Measurements from ENCODE around the gene SERPINB2. TPM values are rescaled to one million over a fixed set of nuclear protein-coding genes. Genes with fewer than 3 reads are reported as not detected.
A peak's percentile ranks its signal among the peaks of the same experiment; 100 is the strongest.

SERPINB2 gene, protein sequence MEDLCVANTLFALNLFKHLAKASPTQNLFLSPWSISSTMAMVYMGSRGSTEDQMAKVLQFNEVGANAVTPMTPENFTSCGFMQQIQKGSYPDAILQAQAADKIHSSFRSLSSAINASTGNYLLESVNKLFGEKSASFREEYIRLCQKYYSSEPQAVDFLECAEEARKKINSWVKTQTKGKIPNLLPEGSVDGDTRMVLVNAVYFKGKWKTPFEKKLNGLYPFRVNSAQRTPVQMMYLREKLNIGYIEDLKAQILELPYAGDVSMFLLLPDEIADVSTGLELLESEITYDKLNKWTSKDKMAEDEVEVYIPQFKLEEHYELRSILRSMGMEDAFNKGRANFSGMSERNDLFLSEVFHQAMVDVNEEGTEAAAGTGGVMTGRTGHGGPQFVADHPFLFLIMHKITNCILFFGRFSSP
- not detected for polyA plus RNA-seq (2012; ENCODE audit: insufficient read depth, insufficient read length, low read depth)

DNA sequence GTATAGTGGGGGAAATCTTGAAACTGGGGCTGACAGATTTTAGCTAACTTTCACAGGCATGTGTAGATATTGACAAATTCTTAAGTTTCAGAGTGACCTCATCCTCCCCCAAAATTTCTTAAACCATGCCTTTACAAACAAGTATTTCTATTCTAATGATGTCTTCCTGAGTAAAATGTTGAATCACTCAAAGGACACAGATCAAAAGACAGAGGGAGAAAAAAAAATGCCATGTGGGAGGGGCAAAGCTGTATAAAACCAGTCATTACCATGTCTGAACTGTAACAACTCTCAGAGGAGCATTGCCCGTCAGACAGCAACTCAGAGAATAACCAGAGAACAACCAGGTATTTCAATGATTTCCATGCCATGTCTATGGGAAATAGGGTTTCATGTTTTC is at the start of gene SERPINB2:
Gene SERPINB2 (plus strand): TSS at position 282 of the 400 bp plus-strand sequence. CDS start 3,740 bp downstream, outside the sequence.
- TF ChIP-seq, protein P1, sequence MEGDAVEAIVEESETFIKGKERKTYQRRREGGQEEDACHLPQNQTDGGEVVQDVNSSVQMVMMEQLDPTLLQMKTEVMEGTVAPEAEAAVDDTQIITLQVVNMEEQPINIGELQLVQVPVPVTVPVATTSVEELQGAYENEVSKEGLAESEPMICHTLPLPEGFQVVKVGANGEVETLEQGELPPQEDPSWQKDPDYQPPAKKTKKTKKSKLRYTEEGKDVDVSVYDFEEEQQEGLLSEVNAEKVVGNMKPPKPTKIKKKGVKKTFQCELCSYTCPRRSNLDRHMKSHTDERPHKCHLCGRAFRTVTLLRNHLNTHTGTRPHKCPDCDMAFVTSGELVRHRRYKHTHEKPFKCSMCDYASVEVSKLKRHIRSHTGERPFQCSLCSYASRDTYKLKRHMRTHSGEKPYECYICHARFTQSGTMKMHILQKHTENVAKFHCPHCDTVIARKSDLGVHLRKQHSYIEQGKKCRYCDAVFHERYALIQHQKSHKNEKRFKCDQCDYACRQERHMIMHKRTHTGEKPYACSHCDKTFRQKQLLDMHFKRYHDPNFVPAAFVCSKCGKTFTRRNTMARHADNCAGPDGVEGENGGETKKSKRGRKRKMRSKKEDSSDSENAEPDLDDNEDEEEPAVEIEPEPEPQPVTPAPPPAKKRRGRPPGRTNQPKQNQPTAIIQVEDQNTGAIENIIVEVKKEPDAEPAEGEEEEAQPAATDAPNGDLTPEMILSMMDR (IDR thresholded peaks at IDR 0.05; ENCODE audit: low read depth, low read length): no peak
- Histone ChIP-seq H3K36me3 (no peaks in the 10 kb centered on the region), H3K4me1 (no peaks in the 10 kb centered on the region), H3K4me3 (ENCODE audit: low read depth, low read length) (no peak within 1 kb of the TSS), H3K27me3 (no peaks in the 10 kb centered on the region), H3K9me3 (no peaks in the 10 kb centered on the region)
- DNase-seq: no peak

DNA sequence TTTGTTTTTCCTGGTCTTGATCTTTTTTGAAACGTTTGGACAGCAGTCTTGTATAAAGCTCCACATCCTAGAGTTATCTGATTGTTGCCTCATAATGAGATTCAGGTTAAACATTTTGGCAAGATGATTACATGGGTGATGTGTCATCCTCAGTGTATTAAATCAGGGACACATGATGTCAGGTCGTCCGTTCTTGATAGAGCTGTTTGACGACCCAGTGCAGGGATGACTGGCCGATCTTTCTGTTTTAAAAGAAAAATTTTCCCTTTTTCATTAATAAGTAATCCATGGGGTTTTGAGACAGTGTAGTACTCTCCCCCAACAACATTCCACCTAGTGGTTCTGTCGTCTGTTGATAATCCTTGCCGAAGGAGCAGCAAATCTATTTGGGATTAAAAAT is 44.5 kb upstream of the SERPINB2 start:
- DNase-seq: no peak
- no peaks in the 10 kb centered on the region for H3K4me1 ChIP-seq
- no peaks in the 10 kb centered on the region for H3K9me3 ChIP-seq
- H3K4me3 ChIP-seq (ENCODE audit: low read depth, low read length): no peak overlapping the region
- TF ChIP-seq, protein P1 (IDR thresholded peaks at IDR 0.05; ENCODE audit: low read depth, low read length): no peak
- no peaks in the 10 kb centered on the region for H3K36me3 ChIP-seq
- H3K27me3 ChIP-seq: no peaks in the 10 kb centered on the region

DNA sequence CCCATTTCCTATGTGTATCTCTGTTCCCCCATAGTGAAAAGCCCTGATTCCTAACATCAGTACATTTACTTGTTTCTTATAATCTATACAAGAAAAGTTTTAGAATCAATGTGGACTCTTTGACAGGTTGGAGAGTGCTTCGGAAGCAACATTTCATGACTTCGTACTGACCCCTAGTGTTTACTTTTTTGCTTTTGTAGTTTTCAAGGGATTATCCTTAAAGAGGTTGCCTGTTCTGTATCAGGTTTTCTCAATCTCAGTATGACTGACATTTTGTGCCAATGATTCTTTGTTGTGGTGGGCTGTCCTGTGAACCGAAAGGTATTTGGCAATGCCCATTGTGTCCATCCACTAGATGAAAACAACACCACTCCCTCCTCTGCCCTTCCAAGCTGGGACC is 43.3 kb upstream of the SERPINB2 start:
- Histone ChIP-seq H3K36me3 (no peaks in the 10 kb centered on the region), H3K4me3 (ENCODE audit: low read depth, low read length) (no peak overlapping the region), H3K4me1 (no peaks in the 10 kb centered on the region), H3K27me3 (no peaks in the 10 kb centered on the region), H3K9me3 (no peaks in the 10 kb centered on the region)
- TF ChIP-seq, protein P1 (IDR thresholded peaks at IDR 0.05; ENCODE audit: low read depth, low read length): peak; percentile 31
- no peak for DNase-seq

DNA sequence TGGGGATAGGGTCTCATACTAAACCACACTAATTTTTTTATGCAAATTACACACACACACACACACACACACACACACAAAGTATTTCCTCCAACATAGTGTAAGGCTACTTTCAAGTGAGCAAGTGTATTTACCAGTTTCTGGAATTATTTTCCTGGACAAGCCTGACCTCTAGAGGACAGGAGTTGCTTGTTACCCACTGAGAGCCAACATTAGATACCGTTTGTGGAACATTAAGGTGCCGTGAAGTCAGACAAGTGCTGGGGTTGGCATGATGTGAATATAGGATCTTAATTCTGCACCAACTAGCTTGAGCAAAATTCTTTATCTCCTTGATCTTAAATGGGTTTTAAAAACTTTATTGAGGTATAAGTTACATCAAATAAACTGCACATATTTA is 39.3 kb upstream of the SERPINB2 start:
- TF ChIP-seq, protein P1 (IDR thresholded peaks at IDR 0.05; ENCODE audit: low read depth, low read length): peak; percentile 56
- Histone ChIP-seq H3K4me3 (ENCODE audit: low read depth, low read length) (no peak overlapping the region), H3K36me3 (no peaks in the 10 kb centered on the region), H3K9me3 (no peaks in the 10 kb centered on the region), H3K4me1 (no peaks in the 10 kb centered on the region), H3K27me3 (no peaks in the 10 kb centered on the region)
- peak; percentile 4 for DNase-seq

DNA sequence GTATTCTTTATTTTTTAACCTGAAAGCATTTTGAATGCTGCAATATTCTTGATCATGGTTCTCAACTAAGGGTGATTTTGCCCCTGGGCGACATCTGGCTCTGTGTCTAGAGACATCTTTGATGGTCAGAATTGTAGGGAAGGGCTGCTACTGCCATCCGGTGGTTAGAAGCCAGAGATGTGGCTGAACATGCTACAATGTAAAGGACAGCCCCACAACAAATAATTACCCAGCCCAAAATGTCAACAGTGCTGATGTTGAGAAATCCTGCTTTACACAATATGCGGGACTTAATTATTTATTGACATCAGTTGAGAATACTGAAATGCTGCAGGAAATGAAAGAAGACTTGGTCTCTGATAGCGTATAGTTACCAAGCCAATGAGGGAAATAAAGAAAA is 37.5 kb upstream of the SERPINB2 start:
- peak; percentile 12 for DNase-seq
- Histone ChIP-seq H3K27me3 (no peaks in the 10 kb centered on the region), H3K36me3 (no peaks in the 10 kb centered on the region), H3K4me1 (no peaks in the 10 kb centered on the region), H3K4me3 (ENCODE audit: low read depth, low read length) (no peak overlapping the region), H3K9me3 (no peaks in the 10 kb centered on the region)
- TF ChIP-seq, protein P1 (IDR thresholded peaks at IDR 0.05; ENCODE audit: low read depth, low read length): peak; percentile 38

DNA sequence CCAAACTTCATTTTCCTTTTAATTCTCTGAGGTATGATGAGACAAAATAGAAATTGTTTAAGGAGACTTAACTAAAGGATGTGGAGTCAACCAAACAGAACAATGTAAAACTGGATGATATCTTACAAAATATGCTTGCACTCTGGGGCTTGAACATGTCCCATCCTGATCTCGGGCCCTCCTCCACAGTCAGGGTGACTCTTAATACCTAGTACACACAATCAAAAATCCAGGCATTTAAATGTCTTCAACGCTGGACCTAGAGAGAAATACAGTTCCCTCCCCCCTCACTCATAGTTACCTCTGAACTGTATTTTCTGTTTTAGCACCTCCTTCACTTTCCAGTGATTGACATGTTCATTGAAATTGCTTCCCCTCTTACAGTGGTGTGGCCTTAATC is 36.9 kb upstream of the SERPINB2 start:
- Histone ChIP-seq H3K4me1 (no peaks in the 10 kb centered on the region), H3K36me3 (no peaks in the 10 kb centered on the region), H3K9me3 (no peaks in the 10 kb centered on the region), H3K4me3 (ENCODE audit: low read depth, low read length) (no peak overlapping the region), H3K27me3 (no peaks in the 10 kb centered on the region)
- TF ChIP-seq, protein P1 (IDR thresholded peaks at IDR 0.05; ENCODE audit: low read depth, low read length): no peak
- no peak for DNase-seq
